ENCODE measurements around the gene CBLL1. TPM values are rescaled to one million over a fixed set of nuclear protein-coding genes. Genes with fewer than 3 reads are reported as not detected.

CBLL1 gene
- total RNA-seq, 1 experiment from 2014 or later: 34.5 TPM

- no peak overlapping the region for H3K27ac Mint-ChIP-seq (ENCODE audit: low read depth, unreplicated experiment)
- BruUV-seq (replicated peaks): no TSS peak
- H3K27me3 Mint-ChIP-seq (ENCODE audit: insufficient read depth, unreplicated experiment): peaks cover 22% of the 10 kb centered on the region
- intact Hi-C loops (cut with micrococcal nuclease): no loop called here
- H3K4me3 Mint-ChIP-seq (ENCODE audit: unreplicated experiment): no peak overlapping the region
- ChIA-PET POLR2A (no interaction called here), CTCF (no interaction called here)
- no peaks in the 10 kb centered on the region for H3K9me3 Mint-ChIP-seq (ENCODE audit: unreplicated experiment)
- DNase-seq (ENCODE audit: unreplicated experiment): no peak
- H3K36me3 Mint-ChIP-seq (ENCODE audit: insufficient read depth, unreplicated experiment): no peaks in the 10 kb centered on the region
- TF ChIP-seq, protein P1, sequence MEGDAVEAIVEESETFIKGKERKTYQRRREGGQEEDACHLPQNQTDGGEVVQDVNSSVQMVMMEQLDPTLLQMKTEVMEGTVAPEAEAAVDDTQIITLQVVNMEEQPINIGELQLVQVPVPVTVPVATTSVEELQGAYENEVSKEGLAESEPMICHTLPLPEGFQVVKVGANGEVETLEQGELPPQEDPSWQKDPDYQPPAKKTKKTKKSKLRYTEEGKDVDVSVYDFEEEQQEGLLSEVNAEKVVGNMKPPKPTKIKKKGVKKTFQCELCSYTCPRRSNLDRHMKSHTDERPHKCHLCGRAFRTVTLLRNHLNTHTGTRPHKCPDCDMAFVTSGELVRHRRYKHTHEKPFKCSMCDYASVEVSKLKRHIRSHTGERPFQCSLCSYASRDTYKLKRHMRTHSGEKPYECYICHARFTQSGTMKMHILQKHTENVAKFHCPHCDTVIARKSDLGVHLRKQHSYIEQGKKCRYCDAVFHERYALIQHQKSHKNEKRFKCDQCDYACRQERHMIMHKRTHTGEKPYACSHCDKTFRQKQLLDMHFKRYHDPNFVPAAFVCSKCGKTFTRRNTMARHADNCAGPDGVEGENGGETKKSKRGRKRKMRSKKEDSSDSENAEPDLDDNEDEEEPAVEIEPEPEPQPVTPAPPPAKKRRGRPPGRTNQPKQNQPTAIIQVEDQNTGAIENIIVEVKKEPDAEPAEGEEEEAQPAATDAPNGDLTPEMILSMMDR (IDR thresholded peaks at IDR 0.05; ENCODE audit: unreplicated experiment): no peak
- H3K4me1 Mint-ChIP-seq (ENCODE audit: insufficient read depth, unreplicated experiment): no peaks in the 10 kb centered on the region
These were observed 42.0 kb downstream of the CBLL1 start for GRCh38 chr7:107785926-107786325.

- ChIA-PET CTCF (interaction anchor here (0.9 to 1.3 kb wide), 2 partner anchors 11 to 45 kb away, joined by 4 to 7 read pairs; partner anchors contain the start of gene CBLL1), POLR2A (interaction anchor here (1.2 kb wide), 1 partner anchor 45 kb away, joined by 3 read pairs; the partner anchor contains the start of gene CBLL1)
- DNase-seq (ENCODE audit: unreplicated experiment): no peak
- Mint-ChIP-seq H3K36me3 (ENCODE audit: insufficient read depth, unreplicated experiment) (no peaks in the 10 kb centered on the region), H3K9me3 (ENCODE audit: unreplicated experiment) (no peaks in the 10 kb centered on the region), H3K4me3 (ENCODE audit: unreplicated experiment) (no peak overlapping the region), H3K27me3 (ENCODE audit: insufficient read depth, unreplicated experiment) (peaks cover 30% of the 10 kb centered on the region), H3K27ac (ENCODE audit: low read depth, unreplicated experiment) (no peak overlapping the region), H3K4me1 (ENCODE audit: insufficient read depth, unreplicated experiment) (no peaks in the 10 kb centered on the region)
- TF ChIP-seq, protein P1 (IDR thresholded peaks at IDR 0.05; ENCODE audit: unreplicated experiment): no peak
- no TSS peak for BruUV-seq (replicated peaks)
- intact Hi-C loops (cut with micrococcal nuclease): no loop called here
These were observed 44.3 kb downstream of the CBLL1 start for GRCh38 chr7:107788216-107788615.

- intact Hi-C loops (cut with micrococcal nuclease): no loop called here
- H3K4me1 Mint-ChIP-seq (ENCODE audit: insufficient read depth, unreplicated experiment): no peaks in the 10 kb centered on the region
- POLR2A ChIA-PET: interaction anchor here (1.0 to 1.2 kb wide), 2 partner anchors 17 to 45 kb away, joined by 3 read pairs; partner anchors contain the start of gene CBLL1
- TF ChIP-seq, protein P1 (IDR thresholded peaks at IDR 0.05; ENCODE audit: unreplicated experiment): no peak
- peaks cover 34% of the 10 kb centered on the region for H3K27me3 Mint-ChIP-seq (ENCODE audit: insufficient read depth, unreplicated experiment)
- no TSS peak for BruUV-seq (replicated peaks)
- no peaks in the 10 kb centered on the region for H3K36me3 Mint-ChIP-seq (ENCODE audit: insufficient read depth, unreplicated experiment)
- H3K4me3 Mint-ChIP-seq (ENCODE audit: unreplicated experiment): no peak overlapping the region
- H3K27ac Mint-ChIP-seq (ENCODE audit: low read depth, unreplicated experiment): no peak overlapping the region
- no peaks in the 10 kb centered on the region for H3K9me3 Mint-ChIP-seq (ENCODE audit: unreplicated experiment)
- CTCF ChIA-PET: interaction anchor here (0.6 to 1.3 kb wide), 4 partner anchors 15 to 406 kb away, joined by 3 to 7 read pairs (median 3); partner anchors contain the start of gene CBLL1
- no peak for DNase-seq (ENCODE audit: unreplicated experiment)
These were observed 44.7 kb downstream of the CBLL1 start for GRCh38 chr7:107788662-107789061.

DNA sequence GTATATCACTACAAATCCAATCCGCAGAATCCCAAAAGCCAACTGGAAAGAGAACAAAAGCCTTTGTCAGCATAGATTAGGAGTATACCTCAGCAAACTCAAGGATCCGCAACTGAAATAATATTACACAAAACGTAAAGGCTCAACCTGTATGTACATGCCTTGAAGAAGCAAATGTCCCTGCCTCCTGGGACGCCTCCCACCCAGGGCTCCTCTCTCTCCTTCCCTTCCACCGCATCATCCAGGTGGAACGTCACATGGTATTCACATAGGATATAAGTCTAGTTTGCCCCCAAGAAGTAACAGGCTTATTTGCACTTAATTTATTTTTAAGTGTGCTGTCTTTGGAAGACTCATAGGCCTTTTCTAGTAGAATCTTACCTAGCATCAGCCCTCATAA lies 45.7 kb downstream of the CBLL1 start:
- Mint-ChIP-seq H3K9me3 (ENCODE audit: unreplicated experiment) (no peaks in the 10 kb centered on the region), H3K27me3 (ENCODE audit: insufficient read depth, unreplicated experiment) (peaks cover 44% of the 10 kb centered on the region), H3K36me3 (ENCODE audit: insufficient read depth, unreplicated experiment) (no peaks in the 10 kb centered on the region), H3K4me1 (ENCODE audit: insufficient read depth, unreplicated experiment) (no peaks in the 10 kb centered on the region), H3K27ac (ENCODE audit: low read depth, unreplicated experiment) (no peak overlapping the region), H3K4me3 (ENCODE audit: unreplicated experiment) (no peak overlapping the region)
- no peak for DNase-seq (ENCODE audit: unreplicated experiment)
- ChIA-PET CTCF (interaction anchor here (0.6 kb wide), 1 partner anchor 24 kb away, joined by 3 read pairs; no protein-coding TSS in a partner anchor), POLR2A (interaction anchor here (1.0 kb wide), 1 partner anchor 16 kb away, joined by 3 read pairs; no protein-coding TSS in a partner anchor)
- intact Hi-C loops (cut with micrococcal nuclease): no loop called here
- BruUV-seq (replicated peaks): no TSS peak
- TF ChIP-seq, protein P1 (IDR thresholded peaks at IDR 0.05; ENCODE audit: unreplicated experiment): no peak

Data from MCF 10A (cell line).